Common myeloid progenitor, CD34-positive (primary cell): ENCODE measurements around the gene PCMT1.

Experiments used
- CTCF ChIA-PET: fragments of 350-600 bp; sonication (Branson Sonifier 250); formaldehyde crosslinking; loops from one replicate; lab custom pipeline; 2021; ENCODE audit warnings: antibody characterized with exemption; lab: Charles Lee
- POLR2A ChIA-PET: fragments of 350-600 bp; sonication (Branson Sonifier 250); formaldehyde crosslinking; loops from one replicate; lab custom pipeline; 2021; ENCODE audit warnings: antibody characterized with exemption; lab: Charles Lee
- DNase-seq, 3 donors: peaks; one replicate each; pipeline versions ENCODE4 v3.0.0 to v3.0.0-alpha.2; 2013
- H3K27ac ChIP-seq, 2 experiments: 1 replicate in 1 of 2; 2 replicates in 1 of 2; pipeline ENCODE4 v1.7.0; 2013; ENCODE audit warnings: inconsistent platforms in 2 of 2, low read length in 2 of 2, mild to moderate bottlenecking in 2 of 2, low read depth in 1 of 2, moderate library complexity in 1 of 2; ENCODE audit not compliant: severe bottlenecking in 2 of 2, insufficient read depth in 1 of 2, poor library complexity in 1 of 2
- H3K27me3 ChIP-seq, 5 experiments: replicated peaks in 2 of 5; 1 replicate in 3 of 5; 2 replicates in 2 of 5; pipeline versions ENCODE4 v1.6.1 to v1.7.0; 2013; ENCODE audit warnings: low read length in 4 of 5, mild to moderate bottlenecking in 2 of 5, moderate library complexity in 2 of 5, inconsistent platforms in 1 of 5; ENCODE audit not compliant: insufficient read depth in 5 of 5, control insufficient read depth in 4 of 5
- H3K36me3 ChIP-seq, 4 experiments: 1 replicate in 2 of 4; 2 replicates in 2 of 4; pipeline versions ENCODE4 v1.6.1 to v1.7.0; 2013; ENCODE audit warnings: low read length in 3 of 4, control low read depth in 1 of 4, mild to moderate bottlenecking in 1 of 4; ENCODE audit not compliant: control insufficient read depth in 4 of 4, insufficient read depth in 4 of 4
- H3K4me1 ChIP-seq, 4 experiments: 1 replicate in 3 of 4; 2 replicates in 1 of 4; pipeline versions ENCODE4 v1.6.1 to v1.7.1; 2013; ENCODE audit warnings: low read length in 3 of 4, mild to moderate bottlenecking in 3 of 4, control low read depth in 1 of 4, inconsistent platforms in 1 of 4, moderate library complexity in 1 of 4; ENCODE audit not compliant: control insufficient read depth in 4 of 4, insufficient read depth in 4 of 4; ENCODE audit errors: control extremely low read depth in 1 of 4
- H3K4me3 ChIP-seq, 7 experiments: 1 replicate in 4 of 7; 2 replicates in 3 of 7; pipeline versions ENCODE4 v1.5.1 to v1.7.0; 2013; ENCODE audit warnings: mild to moderate bottlenecking in 7 of 7, low read length in 6 of 7, moderate library complexity in 6 of 7, inconsistent platforms in 2 of 7, low read depth in 2 of 7, control low read depth in 1 of 7; ENCODE audit not compliant: insufficient read depth in 4 of 7, control insufficient read depth in 1 of 7; ENCODE audit errors: extremely low read depth in 1 of 7
- H3K9me3 ChIP-seq, 5 experiments: 1 replicate in 4 of 5; 2 replicates in 1 of 5; pipeline versions ENCODE4 v1.6.1 to v1.7.1; 2013; ENCODE audit warnings: low read length in 4 of 5, mild to moderate bottlenecking in 2 of 5, inconsistent platforms in 1 of 5, low read depth in 1 of 5, moderate library complexity in 1 of 5; ENCODE audit not compliant: control insufficient read depth in 4 of 5, insufficient read depth in 2 of 5; ENCODE audit errors: control extremely low read depth in 1 of 5
- WGBS: methylation state at CpG from one replicate; pipeline ENCODE4 v1.1.5; 2013; ENCODE audit not compliant: insufficient coverage; 5-methylcytosine and 5-hydroxymethylcytosine counted together

The PCMT1 gene

GRCh38 chr6:149754548-149754947, 5.0 kb downstream of the PCMT1 start:
- Histone ChIP-seq H3K4me3 (no peak overlapping the region), H3K4me1 (peaks cover 3 to 22% (median 11%) of the 10 kb centered on the region in 4 experiments), H3K9me3 (no peaks in the 10 kb centered on the region), H3K27ac (no peak overlapping the region), H3K36me3 (peaks cover 0 to 3% (median 0%) of the 10 kb centered on the region in 4 experiments), H3K27me3 (no peaks in the 10 kb centered on the region)
- WGBS: 100% methylated on average over 3 of the region's 4 CpGs
- POLR2A ChIA-PET: no interaction called here
- no peak for DNase-seq
- CTCF ChIA-PET: no interaction called here

DNA sequence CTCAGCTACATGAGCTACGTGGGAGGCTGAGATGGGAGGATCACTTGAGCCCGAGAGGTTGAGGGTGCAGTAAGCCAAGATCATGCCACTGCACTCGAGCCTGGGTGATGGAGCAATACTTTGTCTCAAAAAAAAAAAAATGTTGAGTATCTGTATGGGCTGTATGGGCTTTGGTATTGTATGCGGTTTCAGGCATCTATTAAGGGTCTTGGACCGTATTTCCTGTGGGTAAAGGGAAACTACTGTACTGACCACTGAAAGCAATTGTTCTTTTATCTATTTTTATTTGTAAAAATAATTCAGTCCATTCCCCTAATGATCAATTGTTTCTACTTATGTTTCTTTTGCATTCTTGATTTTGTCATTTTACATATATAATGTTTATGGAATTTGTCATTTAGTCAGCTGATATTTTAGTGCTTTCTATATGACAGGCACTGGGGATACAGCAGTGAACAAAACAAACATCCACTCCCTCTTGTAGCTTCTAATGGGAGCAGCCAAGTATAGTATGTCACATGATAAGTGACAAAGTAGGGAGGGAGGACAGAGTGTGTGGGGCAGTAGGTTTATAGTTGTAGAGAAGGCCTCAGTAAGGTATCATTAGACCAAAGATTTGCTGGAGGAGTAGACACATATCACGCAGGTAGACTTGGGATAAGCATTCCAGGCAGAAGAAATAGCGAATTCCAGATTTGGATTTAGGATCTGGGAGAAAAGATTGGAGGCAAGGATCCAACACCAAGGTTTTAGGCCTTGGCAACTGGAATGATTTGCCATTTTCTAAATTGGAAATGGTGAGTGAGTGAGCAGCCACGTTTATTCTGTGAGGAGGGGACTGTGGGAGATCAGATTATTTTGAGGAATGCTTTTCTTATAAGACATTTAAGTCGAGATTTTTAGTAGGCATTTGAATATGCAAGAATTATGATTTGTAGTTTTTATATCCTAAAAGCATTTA, 6.0 kb downstream of the PCMT1 start:
- peaks cover 0 to 7% (median 5%) of the 10 kb centered on the region in 4 experiments for H3K36me3 ChIP-seq
- no peaks in the 10 kb centered on the region for H3K27me3 ChIP-seq
- DNase-seq: no peak
- WGBS: 98% methylated on average over 4 of the region's 9 CpGs
- CTCF ChIA-PET: interaction anchor here (0.6 kb wide), 1 partner anchor 23 kb away, joined by 3 read pairs; no protein-coding TSS in a partner anchor
- no peak overlapping the region for H3K27ac ChIP-seq
- POLR2A ChIA-PET: no interaction called here
- H3K4me3 ChIP-seq: no peak overlapping the region
- H3K4me1 ChIP-seq: peaks cover under 1 to 24% (median 9%) of the 10 kb centered on the region in 4 experiments
- H3K9me3 ChIP-seq: no peaks in the 10 kb centered on the region

DNA sequence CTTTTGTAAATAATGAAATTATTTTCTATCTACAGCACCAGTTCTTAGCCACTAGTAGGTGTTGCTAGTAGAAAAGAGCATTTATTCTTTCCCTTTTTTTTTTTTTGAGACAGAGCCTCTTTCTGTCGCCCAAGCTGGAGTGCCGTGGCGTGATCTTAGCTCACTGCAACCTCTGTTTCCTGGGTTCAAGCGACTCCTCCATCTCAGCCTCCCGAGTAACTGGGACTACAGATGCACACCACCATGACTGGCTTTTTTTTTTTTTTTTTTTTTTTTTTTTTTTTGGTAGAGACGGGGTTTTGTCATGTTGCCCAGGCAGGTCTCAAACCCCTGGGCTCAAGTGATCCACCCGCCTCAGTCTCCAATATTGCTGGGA, 6.7 kb downstream of the PCMT1 start:
- Histone ChIP-seq H3K4me1 (peaks cover 0 to 22% (median 9%) of the 10 kb centered on the region in 4 experiments), H3K27ac (no peak overlapping the region), H3K9me3 (no peaks in the 10 kb centered on the region), H3K27me3 (no peaks in the 10 kb centered on the region), H3K4me3 (no peak overlapping the region), H3K36me3 (peaks cover 0 to 8% (median 6%) of the 10 kb centered on the region in 4 experiments)
- DNase-seq: no peak
- WGBS: 100% methylated on average over 2 of the region's 7 CpGs
- ChIA-PET POLR2A (interaction anchor here (0.6 kb wide), 1 partner anchor 10 kb away, joined by 3 read pairs; no protein-coding TSS in a partner anchor), CTCF (no interaction called here)

DNA sequence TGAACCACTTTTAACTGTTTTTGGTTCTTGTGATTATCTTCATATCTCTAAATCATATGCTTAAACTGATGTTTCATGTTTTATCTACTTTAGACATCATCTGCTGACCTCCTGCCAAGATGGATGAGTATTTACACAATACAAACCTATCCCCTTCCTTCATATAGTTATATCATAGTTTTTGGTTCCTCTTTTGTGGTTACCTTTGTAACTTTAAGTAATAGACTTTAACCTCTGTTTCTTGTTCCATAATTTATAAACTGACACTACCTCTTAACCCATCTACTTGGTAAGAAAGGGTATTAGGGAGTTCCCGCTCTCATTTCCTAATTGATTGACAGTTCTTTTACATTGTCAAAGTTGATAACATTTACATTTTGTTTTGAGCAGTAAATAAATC, 11.9 kb downstream of the PCMT1 start:
- DNase-seq: peak; percentile 47 to 90 (median 81)
- no peak overlapping the region for H3K27ac ChIP-seq
- CTCF ChIA-PET: interaction anchor here (1.4 kb wide), 1 partner anchor 14 kb away, joined by 3 read pairs; no protein-coding TSS in a partner anchor
- peaks cover 0 to 5% (median 4%) of the 10 kb centered on the region in 5 experiments for H3K9me3 ChIP-seq
- H3K27me3 ChIP-seq: no peaks in the 10 kb centered on the region
- POLR2A ChIA-PET: interaction anchor here (1.5 kb wide), 1 partner anchor 11 kb away, joined by 6 read pairs; no protein-coding TSS in a partner anchor
- peaks cover 0 to 15% (median 11%) of the 10 kb centered on the region in 4 experiments for H3K36me3 ChIP-seq
- no CpG with 5 or more reads among the region's 1 CpG for WGBS
- peaks cover 6 to 18% (median 15%) of the 10 kb centered on the region in 4 experiments for H3K4me1 ChIP-seq
- H3K4me3 ChIP-seq: peak overlapping the region in 1 of 7 experiments; percentile 45

- ChIA-PET CTCF (interaction anchor here (0.9 to 1.4 kb wide), 3 partner anchors 14 to 52 kb away, joined by 3 to 4 read pairs (median 4); partner anchors contain the start of genes NUP43 and PCMT1), POLR2A (no interaction called here)
- peaks cover 0 to 24% (median 16%) of the 10 kb centered on the region in 4 experiments for H3K36me3 ChIP-seq
- peaks cover 6 to 18% (median 15%) of the 10 kb centered on the region in 4 experiments for H3K4me1 ChIP-seq
- DNase-seq: no peak
- H3K27me3 ChIP-seq: no peaks in the 10 kb centered on the region
- no peak overlapping the region for H3K4me3 ChIP-seq
- H3K9me3 ChIP-seq: peaks cover 0 to 8% (median 5%) of the 10 kb centered on the region in 5 experiments
- no peak overlapping the region for H3K27ac ChIP-seq
Observed at GRCh38 chr6:149763866-149764265, 14.3 kb downstream of the PCMT1 start.

GRCh38 chr6:149766156-149766769, 16.7 kb downstream of the PCMT1 start:
- DNase-seq: peak in 2 of 3 donors; percentile 35 to 38
- Histone ChIP-seq H3K9me3 (peaks cover 0 to 8% (median 5%) of the 10 kb centered on the region in 5 experiments), H3K27ac (no peak overlapping the region), H3K27me3 (no peaks in the 10 kb centered on the region), H3K4me3 (no peak overlapping the region), H3K4me1 (peaks cover 6 to 9% (median 8%) of the 10 kb centered on the region in 4 experiments), H3K36me3 (peaks cover 3 to 18% (median 10%) of the 10 kb centered on the region in 4 experiments)
- POLR2A ChIA-PET: no interaction called here
- WGBS: no CpG with 5 or more reads among the region's 3 CpGs
- CTCF ChIA-PET: no interaction called here
